HG03439 (cell line): ENCODE data around the gene SPDYE2.
"Not testable (repeated sequence)": the region's sequence is repeated elsewhere in the genome, so short reads cannot be mapped to it uniquely, and the experiment has no call there.

ENCODE experiments used
- ATAC-seq: cut with Tn5 transposase; IDR thresholded peaks from one replicate; pipeline ENCODE4 v1.9.1; 2021; ENCODE audit warnings: mild to moderate bottlenecking, moderate library complexity; ENCODE audit not compliant: unreplicated experiment

Gene SPDYE2

DNA sequence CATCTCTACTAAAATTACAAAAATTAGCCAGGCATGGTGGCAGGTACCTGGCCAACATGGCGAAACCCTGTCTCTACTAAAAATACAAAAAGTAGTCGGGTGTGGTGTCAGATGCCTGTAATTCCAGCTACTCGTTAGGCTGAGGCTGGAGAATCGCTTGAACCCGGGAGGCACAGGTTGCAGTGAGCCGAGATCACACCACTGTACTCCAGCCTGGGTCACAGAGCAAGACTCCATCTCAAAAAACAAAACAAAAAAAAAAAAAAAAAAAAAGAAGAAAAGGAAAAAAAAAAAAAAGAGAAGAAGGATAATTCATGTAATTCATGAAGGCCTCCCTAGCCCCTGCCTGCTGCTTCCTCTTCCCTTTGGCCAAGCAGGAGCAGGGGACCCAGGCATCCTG lies 10.4 kb upstream of the SPDYE2 start:
- ATAC-seq = not testable (repeated sequence)

DNA sequence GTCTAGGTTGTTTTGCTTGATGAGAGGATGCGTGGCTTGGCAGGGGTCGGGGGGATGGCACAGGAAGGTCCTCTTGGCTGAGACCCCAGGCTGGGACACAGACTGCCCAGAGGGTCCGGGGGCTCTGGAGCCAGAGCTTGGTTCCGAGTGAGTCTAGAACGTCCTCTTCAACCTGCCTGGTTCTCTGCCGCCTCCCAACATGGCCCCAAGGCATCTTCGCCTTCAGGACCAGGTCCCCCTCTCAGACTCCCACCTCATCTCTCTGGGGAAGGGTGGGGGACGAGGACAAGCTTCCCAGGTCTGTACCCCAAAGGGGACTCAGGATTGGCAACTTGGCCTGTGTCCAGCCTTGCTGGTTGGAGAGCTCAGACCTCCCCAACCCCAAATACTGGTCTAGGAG lies 8.9 kb upstream of the SPDYE2 start:
- ATAC-seq = not testable (repeated sequence)

DNA sequence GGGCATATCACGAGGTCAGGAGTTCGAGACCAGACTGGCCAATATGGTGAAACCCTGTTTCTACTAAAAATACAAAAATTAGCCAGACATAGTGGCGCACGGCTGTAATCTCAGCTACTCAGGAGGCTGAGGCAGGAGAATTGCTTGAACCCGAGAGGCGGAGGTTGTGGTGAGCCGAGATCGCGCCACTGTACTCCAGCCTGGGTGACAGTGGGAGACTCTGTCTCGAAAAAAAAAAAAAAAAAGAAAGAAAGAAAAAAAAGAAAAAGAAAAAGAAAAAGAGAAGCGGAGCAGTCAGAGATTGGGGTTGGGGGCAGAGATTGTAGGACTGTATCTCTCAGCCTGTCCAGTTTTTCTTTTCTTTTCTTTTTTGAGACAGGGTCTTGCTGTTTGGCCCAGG lies 8.3 kb upstream of the SPDYE2 start:
- ATAC-seq = not testable (repeated sequence)

DNA sequence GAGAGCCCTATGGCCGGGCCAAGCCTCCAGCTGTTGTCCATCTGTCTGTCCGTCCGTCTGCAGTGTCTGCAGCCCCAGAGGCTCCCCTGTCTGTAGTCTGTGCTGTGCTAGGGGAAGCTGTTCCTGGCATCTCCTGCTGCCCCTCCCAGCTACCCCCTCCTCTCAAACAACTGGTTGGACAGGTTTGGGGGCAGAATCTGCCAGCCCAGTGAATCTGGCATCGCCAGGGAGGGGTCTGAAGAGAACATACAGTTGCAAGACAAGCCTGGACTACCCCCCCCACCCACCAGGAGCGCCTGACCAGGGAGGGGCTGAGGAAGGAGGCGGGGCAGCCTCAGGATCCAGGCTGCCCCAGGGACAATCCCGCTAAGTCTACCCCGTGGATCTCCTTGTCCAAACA lies 7.4 kb upstream of the SPDYE2 start, which contains the start of gene UPK3BL2:
TSS of gene UPK3BL2 (minus strand) at position 101 of the 400 bp plus-strand sequence. CDS start at position 41, 60 bp downstream.
- not testable (repeated sequence) for ATAC-seq

DNA sequence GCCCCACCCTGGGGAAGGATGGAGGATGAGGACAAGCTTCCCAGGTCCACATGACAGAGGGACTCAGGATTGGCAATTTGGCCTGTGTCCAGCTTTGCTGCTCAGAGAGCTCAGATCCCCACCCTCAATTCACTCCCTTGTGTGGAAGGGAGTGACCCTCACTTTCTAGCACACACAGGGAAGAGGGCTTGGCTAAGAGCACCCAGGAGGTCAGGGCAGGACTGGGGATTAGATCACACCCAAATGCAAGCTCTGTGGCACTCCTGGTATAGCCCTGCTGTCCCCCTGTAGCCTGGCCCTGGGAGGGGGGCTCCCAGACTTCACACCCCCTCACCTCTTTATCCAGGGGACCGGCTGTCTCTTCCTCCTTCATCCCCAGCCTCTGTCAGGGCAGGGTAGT lies 6.7 kb upstream of the SPDYE2 start:
- not testable (repeated sequence) for ATAC-seq

DNA sequence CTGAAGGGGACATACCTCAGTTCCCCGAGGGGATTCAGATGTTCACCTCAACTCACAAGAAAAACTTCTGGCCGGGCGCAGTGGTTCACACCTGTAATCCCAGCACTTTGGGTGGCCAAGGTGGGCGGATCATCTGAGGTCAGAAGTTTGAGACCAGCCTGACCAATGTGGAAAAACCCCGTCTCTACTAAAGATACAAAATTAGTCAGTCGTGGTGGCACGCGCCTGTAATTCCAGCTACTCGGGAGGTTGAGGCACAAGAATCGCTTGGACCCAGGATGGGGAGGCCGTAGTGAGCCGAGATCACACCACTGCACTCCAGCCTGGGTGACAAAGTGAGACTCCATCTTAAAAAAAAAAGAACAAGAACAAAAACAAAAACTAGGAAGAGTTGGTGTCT lies 5.7 kb upstream of the SPDYE2 start:
- not testable (repeated sequence) for ATAC-seq

DNA sequence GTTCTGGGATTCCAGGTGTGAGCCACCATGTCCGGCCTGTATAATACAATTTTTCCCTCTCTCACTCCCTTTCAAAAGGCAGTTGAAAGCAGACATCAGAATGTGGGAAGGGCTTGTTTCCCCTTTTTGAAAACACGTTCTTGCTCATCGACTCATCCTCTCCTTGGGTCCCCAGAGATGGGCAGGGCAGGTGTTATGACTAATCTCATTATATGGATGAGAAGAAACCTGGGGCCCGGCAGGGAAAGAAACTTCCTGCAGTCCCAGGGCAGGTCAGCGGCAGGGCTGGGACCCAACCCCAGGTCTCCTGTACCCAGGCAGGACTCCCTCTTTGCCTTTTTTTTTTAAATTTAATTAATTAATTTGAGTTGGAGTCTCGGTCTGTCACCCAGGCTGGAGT lies 4.7 kb upstream of the SPDYE2 start:
- peak; percentile 65 for ATAC-seq

DNA sequence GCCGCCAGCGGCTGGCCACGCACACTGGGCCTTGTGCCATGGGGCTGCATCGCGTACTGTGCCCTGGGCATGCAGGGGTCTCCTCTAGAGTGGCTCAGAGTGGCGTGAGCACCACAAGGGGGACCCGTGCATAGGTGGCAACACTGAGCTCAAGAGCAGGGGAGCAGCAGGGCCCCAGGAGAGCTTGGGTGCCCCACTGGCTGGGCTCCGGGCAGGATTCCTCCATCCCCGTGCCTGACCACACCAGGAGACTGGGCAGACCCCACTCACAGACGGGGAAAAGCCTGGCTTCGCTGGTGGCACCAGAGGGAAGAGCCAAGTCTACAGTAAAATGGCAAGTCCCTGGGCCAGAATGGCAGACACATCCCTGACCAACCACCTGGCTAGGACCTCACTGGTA lies 17.6 kb downstream of the SPDYE2 start:
- ATAC-seq = not testable (repeated sequence)

DNA sequence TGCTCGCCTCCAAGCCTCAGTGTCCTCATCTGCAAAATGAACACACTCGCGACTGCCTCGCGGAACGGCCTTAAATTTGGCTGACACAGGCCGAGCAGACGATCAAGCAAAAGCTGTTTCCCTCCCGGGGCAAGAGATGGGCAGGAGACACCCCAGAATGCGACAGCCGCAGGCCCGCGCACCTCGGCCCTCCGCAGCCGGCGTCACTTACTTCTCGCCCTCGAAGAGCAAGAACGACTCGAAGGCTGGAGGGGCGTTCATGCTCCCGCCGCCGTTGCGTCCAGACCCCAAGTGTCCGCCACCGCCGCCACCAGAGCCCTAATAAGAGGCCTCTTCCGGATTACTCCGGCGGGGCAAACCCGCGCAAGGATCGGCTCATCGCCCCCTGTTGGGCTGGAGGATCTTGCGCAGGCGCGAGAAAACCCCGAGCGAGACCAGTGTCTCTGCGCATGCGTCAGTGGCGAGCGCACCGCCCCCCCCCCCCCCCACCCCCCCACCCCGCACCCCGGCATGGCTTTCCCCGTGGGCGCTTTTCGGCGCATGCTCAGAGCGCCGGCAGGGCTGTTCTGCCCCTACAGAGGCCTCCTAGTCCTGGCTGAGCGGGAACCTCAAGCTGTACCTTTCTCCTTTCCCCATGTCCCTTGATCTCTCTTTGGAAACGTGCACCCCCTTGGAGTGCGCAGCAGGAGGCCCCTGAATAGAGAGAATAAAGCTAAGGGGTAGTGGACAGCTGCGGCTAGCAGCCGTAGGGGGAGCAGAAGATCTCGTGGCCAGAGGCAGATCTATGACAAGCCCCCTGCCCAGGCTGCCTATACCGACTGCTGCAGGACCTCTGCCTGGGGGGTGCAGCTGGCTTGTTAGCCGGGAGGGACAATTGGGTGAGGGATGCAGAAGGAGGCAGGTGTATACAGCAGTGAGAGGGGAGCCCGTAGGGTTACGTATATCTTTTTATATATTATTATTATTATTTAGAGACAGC lies 21.5 kb downstream of the SPDYE2 start, which contains the start of gene POLR2J3:
TSS of gene POLR2J3 (minus strand) at position 323 of the 979 bp plus-strand sequence. CDS start at position 261, 62 bp downstream.
- ATAC-seq = peak; percentile 94

DNA sequence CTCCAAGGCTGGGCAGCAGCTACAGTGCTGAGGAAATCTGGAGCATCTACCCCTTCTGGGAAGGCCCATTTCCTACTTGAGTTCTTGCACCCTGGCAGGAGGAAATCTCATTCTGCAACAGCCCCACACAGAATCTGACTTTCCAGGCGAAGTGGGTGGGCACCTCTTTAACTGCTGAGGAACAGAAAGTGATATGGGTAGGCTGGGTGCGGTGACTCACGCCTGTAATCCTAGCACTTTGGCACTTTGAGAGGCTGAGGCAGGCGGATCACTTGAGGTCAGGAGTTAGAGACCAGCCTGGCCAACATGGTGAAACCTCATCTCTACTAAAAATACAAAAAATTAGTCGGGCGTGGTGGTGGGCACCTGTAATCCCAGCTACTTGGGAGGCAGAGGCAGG lies 23.6 kb downstream of the SPDYE2 start:
- ATAC-seq = not testable (repeated sequence)

DNA sequence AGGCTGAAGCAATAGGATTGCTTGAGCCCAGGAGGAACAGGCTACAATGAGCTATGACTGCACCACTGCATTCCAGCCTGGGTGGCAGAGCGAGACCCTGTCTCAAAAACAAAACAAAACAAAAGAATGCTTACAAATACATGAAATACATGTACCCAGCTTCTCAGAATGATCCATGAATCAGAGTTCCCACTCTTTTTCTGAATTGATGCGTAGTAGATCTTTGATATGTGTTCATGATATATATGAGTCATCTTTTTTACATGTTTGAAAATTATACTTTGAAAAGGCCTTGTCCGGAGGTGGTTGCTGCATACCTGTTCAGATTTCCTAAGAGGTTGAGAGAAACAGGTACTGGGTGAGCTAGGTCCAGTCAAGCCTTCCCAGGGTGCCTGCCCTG lies 25.3 kb downstream of the SPDYE2 start:
- ATAC-seq = not testable (repeated sequence)

DNA sequence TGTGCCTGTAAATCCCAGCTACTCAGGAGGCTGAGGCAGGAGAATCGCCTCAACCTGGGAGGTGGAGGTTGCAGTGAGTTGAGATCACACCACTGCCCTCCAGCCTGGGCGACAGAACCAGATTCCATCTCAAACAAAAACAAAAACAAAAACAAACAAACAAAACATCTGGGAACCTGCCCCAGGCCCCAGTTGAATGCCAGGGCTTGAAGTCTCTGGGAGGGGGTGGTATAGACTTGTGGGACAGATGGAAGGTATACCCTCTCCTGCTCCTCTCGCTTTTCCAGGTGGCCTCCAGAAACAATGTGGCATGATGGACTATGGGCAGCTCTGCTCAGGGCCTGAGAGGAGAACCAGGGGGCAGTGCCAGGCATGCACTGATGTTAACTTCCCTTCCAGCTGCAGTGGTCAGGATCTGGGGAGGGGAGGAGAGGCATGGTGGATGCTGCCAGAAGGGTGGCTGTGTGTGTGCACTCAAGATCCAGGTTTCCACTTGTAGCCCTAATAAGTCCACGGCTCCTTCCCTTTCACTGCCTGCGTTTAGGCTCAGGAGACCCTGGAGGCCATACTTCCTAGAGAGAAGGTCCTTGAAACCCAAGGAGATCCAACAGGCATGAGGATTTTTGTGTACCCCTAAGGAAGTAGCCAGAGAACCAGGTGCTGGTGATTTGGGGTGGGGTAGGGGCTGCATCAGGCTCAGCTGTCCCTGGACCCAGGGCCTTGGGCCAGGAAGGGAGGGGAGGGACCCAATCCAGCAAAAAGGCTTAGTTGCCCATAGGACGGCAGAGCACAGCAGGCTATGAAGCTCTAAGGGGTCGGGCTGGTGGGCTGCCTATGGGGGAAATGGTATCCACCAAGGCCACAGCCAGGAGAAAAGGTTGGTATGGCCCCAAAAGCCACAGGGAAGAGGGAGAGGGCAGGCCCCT lies 26.6 kb downstream of the SPDYE2 start:
- not testable (repeated sequence) for ATAC-seq

DNA sequence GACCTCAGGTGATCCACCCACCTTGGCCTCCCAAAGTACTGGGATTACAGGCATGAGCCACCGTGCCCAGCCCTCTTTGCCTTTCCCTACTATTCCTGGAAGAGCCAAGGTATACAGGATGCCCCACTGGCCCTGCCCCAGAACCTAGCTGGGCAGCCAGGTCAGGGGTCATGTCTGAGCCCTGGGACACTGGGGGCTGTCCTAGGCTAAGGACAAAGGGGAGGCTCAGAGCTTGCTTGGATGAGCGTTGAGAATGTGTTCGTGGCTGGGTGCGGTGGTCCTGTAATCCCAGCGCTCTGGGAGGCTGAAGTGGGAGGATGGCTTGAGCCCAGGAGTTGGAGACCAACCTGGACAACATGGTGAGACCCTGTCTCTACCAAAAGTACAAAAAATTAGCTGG lies 27.5 kb downstream of the SPDYE2 start:
- ATAC-seq = not testable (repeated sequence)

DNA sequence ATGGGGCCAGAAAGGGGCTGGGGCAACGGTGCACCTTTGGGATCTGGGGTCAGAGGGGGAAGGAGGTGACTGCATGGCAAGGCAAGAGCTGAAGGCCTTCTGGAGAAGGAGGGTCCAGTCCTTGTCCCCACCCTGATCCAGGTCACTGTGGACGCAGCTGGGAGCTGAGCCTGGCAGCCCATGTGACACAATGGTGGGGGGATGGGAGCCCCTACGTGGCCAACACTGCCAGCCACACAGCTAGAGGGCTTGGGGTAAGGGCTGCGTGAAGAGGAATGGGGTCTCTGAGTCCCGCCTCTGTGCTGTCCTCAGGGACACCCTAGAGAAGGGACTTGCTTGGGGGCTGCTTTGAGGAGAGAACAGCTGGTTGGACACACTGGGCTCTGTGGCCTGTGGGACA lies 30.7 kb downstream of the SPDYE2 start:
- not testable (repeated sequence) for ATAC-seq

DNA sequence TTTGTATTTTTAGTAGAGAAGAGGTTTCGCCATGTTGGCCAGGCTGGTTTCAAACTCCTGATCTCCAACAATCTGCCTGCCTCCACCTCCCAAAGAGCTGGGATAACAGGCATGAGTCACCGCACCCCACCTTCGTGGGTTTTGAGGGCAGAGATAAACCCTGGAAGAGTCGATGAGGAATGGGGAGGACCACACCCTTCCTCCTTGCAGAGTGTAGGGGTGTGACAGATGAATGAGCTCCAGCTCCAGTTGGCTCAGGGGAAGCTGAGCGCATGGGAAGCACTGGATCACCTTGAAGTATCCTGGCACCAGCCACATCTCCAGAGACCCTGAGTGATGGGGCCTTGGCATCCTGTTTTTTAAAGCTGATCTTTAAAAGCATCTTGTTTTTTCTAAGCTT lies 32.5 kb downstream of the SPDYE2 start:
- not testable (repeated sequence) for ATAC-seq

DNA sequence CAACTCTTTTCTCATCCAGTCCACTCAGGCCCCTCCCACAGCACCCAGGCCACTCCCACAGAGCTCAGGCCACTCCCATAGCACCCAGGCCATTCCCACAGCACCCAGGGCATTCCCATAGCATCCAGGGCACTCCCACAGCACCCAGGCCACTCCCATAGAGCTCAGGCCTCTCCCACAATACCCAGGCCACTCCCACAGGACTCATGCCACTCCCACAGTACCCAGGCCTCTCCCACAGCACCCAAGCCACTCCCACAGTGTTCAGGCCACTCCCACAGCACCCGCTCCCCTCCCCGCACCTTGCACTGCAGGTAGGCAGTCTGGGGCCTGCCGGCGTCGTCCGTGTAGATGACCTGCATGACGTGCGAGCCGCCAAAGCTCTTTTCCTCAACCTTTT lies 38.8 kb downstream of the SPDYE2 start:
- ATAC-seq = peak; percentile 45

DNA sequence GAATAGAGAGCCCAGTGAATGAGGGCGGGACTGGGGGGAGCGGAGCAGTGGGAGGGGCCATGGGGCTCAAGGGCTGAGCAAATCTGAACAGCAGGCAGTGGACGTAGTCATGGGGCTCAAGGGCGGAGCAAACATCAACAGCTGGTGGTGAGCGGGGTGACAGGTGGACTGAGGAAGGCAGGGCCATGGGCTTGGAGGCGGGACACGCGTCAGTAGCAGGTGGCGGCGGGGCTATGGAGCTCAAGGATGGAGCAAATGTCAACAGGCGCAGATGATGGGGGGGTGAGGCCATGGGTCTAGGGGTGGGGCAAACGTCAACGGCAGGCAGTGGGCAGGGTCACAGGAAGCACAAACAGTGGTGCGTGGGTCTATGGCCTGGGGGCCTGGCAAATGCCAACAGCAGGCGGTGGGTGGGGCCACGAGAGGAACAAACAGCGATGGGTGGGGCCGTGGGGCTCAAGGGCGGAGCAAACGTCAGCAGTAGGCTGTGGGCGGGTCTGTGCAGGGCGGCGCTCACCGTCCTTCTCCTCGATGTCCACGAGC lies 41.5 kb downstream of the SPDYE2 start:
- ATAC-seq = peak; percentile 54

DNA sequence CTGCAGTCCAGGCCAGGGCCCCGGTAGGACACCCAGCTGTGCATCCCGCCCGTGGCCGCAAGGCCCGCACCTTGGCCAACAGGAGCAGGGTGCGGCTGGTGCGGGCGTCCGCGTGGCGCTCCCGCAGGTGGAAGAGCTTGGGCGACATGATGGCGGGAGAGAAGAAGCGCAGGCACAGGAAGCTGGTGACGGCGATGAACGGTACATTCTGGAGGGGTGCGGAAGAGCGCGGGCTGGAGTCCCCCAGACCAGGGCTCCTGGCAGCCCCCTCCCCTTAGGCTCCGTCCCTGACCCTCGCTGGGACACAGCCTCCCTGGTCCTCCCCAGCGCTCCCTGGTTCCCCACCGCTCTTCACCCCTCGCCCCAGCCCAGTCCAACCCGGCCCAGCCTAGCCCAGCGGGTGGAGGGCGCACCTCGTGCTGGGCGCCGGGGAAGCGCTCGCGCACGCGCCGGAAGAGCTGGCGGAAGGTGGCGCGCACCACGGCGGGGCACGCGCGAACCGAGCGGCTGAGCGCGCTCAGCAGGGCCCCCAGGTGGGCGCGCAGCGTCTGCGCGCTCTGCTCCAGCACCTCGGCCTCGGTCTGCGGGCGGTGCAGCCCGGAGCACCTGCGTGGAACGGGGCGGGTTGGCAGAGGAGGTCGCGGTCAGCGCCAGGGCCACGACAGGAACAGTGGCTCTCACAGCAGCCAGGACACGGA lies 42.8 kb downstream of the SPDYE2 start:
- ATAC-seq = peak; percentile 44

DNA sequence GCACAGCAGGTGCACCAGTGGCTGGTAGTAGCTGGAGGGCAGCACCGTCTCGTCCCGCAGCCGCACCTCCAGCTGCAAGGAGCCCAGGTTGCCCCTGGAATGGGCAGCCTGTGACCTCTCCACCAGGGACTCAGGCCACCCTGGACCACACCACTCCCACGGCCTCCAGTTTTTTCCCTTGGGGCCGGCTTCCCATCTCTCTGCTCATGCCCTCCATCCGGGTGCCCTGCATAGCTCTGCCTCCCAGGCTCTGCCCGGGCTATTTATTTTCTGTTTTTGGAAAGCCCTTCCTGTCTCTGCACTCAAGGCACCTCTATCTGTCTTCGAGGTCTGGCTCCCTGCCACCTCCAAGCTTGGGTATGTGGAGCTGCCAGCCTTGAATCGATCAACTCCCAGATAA lies 45.0 kb downstream of the SPDYE2 start:
- ATAC-seq = not testable (repeated sequence)

DNA sequence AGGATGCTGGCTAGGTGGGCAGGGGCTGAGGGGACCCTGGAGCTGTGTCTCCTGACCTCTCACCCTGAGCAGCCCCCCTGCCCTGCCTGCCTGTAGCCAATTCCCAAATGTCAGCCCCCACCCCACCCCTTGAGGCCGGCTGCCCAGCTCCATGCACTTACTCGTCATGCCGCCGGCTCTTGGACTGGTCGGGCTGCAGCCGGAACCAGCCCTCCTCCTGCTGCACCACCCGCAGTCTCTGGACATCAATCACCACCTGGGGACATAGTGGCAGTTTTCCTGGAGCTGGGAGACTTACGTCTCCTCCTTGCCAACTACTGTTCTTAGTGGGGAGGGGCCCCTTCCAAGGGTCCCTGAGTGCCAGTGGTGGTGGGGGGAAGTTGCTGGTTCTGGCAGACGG lies 48.7 kb downstream of the SPDYE2 start:
- ATAC-seq = not testable (repeated sequence)
